ENCODE measurements around the gene SNUPN.
"Not testable (repeated sequence)": the region's sequence is repeated elsewhere in the genome, so short reads cannot be mapped to it uniquely, and the experiment has no call there.

Gene SNUPN

DNA sequence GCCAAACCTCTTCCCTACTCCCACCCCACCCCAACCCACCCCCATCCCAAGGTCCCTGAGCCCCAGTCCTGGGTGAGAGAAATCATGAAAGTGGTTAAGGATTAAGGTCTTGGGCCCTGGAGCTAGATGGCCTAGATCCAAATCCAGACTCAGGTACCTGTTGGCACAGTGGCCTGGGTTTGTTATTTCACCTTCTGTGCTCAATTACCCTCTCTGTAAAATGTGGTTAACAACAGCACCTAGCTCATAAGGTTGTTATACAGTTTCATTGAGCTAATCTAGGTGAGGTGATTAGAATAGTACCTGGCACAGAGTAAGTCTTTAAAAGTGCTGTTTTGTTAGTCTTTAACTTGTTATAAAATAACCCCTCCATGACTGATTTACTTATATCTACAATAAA is 6.4 kb upstream of the SNUPN start:
- DNase-seq: no peak

DNA sequence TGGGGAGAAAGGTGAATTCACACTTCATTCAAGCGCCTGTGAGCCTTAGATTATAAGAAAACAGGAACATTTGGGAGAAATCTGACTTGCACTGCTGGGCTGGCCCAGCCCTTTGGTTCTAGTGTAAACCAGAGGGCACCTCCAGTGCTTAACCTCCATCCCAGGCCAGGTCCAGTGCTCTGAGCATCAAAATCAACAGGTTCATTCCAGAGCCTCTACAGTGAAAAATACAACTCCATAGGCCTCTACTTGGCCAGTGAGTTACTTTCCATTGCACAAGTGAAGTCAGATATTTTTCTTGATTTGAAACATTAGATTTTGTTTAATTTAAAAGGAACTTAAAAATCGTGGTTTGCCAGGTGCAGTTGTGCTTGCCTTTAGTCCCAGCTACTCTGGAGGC is 3.0 kb downstream of the SNUPN start:
- DNase-seq: no peak

DNA sequence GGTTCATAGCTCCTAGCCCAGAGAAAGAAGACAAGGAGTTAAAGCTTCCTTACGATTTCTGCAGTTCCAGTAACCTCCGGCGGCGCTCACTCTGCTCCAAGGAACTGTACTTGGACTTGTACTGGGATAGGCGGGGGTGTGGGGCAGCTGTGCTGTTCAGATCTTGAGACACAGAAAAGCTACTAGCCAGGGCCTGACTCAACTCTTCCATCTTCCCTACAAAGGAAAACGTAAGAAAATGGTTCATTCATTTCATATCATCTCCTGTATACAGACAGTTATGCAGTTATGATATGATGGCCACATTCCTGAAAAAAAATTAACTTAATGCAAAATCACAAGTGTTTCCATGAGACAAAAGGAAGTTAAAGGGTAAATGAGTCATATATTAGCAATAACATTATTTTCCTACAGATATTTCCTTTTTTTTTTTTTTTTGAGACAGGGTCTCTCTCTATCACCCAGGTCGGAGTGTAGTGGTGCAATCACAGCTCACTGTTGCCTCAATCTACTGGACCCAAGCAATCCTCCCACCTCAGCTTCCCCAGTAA is 4.6 kb downstream of the SNUPN start:
- no peak for DNase-seq

DNA sequence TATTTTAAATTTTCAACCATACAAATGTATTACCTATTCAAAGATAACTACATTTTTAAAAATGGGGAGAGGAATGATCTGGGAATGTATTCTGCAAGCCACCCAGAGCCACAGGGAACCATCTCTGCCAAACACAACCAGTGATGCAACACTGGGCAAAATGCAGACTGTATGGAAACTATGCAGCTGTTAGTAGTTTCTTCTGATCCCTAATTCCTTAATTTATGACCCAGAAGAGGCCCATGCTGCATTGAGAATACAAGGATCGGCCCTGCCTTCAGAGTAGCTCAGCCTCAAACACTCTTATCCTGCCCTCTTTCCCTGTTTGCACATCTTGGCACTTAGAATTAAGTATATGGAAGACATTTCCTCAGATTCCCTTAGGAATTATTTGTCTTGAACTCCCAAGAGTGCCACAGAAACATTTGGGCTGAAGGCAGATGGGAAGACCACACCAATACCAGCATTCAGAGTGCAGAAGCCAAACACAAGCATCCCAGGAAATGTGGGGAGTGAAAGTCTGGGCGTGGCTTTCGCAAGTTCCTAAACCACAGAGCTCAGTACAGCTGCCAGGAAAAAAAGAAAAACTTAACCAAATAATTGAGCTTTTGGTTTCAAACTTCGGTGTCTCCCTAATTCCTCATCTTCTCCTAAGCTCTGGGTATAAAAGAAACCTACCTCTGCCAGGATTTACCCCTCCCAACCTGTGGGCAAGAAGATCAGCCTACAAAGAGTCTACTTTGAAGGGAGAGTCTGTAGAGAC is 5.3 kb downstream of the SNUPN start:
- no peak for DNase-seq

DNA sequence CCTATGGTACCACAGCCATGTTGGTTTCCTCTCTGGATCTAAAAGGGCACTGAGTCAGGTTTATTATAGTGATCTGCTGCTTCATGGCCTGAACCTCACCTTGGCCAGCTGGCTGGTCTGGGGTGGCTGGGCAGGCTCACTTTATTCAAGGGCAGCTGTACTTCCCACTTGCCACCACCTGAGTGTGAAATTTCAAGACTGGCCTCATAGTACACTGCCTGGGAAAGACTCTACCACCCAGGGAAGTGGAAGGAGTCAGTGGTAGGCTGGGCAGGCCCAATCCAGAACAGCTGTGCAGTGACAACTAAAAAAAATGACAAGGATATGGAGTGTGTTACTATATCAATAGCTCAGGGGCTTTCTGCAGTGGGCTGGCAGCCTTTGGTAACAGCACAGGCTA is 8.8 kb downstream of the SNUPN start:
- DNase-seq: no peak

DNA sequence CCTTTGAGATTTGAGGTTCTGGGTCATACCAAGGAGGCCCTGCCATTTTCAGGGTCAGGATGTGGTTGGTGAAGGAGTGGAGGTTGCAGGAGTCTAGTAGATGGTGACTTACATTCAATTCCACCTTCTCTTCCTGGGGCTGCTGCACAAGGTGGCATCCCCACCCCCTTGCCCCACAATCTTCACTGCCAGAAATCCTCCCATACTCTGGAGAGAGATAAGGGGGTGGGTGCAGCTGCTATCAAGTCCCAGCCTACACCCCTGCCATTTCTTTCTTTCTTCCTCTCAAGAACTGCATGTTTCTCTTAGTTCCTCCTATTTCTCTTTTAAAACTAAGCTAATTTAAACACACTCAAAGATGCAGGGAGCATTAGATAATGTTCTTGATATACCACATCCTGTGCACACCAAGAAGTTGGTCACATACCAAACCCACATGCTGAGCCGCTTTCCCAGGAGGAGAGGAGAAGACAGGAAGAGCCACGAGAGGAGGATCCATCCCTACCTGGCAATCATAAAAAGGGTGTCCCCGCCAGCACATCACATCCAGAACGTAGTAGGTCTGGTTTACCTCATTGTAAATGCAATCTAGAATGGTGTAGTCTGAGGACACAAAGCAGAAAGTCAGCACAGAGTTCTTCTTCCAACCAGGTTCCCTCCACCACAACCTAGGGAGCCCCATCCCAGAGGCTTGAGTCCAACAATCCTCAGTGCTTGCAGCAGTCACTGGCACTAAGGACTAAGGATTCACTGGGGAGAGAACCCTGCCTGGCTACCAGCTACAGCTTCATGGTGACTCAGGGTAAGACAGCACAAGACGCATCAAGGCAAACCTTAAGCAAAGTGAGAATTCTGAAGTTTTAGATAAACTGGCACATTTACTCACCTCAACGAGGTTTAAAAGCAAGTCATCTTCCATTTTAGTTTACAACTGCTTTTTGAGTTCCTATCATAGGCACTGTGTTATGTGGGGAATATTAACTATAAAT is 18.5 kb downstream of the SNUPN start:
- no peak for DNase-seq

DNA sequence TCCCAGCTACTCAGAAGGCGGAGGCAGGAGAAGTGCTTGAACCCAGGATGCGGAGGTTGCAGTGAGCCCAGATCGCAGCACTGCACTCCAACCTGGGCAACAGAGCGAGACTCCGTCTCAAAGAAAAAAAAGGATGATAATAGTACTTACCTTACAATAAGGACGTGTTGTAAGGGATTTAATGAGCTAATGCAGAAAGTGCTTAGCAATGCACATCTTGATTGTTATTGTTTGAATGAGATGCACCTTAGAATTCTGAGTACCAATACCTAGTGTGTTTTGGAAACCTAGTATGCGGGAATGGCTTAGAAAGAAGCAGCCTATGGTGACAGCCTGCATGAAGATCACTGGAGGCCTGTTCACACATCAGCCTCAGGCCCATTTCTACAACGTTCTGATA is 19.5 kb downstream of the SNUPN start:
- DNase-seq: no peak

DNA sequence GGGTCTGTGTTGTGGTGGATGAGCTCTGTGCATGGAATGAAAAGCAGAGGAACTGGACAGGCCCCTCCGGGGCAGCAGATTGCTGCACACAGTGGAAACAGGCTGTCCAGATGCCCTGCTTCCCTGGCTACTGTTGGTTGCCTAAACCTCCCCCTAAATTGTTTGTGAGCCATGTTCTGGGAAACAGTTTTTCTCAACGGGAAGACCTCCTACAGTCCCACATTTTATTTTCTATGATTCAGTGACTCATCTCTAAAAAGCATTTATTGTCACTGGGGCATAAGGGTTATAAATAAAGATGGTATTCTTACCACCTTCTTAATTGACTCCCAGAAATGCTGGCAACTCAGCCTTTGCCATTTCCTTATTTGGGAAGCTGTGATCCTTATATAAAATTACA is 26.1 kb downstream of the SNUPN start:
- DNase-seq: no peak

DNA sequence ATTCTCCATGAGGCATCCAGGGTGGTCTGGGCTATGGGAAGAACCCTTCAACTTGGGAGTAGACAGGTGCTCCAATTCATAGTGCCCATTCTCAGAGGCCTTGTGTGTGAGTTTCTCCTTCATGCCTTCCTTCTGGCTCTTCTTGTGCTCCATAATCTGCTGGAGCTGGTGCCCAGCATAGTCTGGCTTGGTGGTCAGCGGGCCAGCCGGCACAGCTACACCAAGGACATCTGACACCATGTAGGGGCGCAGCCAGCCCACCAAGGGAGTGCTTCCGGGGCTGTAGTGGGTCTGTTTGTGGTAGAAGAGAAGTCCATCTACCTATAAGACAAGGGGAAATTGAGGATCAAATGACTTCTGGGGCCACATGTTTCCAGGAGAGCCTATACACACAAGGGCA is 27.2 kb downstream of the SNUPN start:
- no peak for DNase-seq

DNA sequence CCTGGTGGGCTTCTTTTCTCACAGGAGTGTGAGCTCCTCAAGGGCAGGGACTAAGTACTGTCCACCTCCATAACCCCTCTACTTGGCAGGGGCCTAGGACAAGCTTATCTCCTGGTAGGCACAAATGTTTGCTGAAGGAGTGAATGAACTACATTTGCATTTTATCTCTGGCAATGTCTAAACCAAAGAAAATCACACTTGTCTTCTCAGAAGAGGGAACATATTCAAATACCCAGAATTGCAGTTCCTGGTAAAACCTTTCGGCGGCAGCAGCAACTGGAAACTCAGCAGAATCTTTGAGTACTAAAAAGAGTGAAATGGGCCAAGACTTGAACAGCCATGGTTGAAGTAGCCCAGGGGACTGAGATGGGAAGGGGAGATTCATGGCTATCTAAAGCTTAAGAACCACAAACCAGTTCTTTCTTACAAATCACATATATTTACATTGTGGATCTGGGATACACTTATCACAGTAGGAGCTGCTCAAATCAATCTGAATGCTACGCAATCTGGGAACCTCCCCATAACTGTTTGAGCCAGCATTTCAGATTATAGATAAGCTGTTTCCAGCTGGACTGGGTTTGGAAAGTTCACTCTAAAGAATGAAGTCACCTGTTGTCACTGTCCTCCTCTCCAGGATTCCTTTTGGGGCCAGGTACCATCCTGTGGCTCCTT is 27.7 kb downstream of the SNUPN start:
- DNase-seq: no peak

DNA sequence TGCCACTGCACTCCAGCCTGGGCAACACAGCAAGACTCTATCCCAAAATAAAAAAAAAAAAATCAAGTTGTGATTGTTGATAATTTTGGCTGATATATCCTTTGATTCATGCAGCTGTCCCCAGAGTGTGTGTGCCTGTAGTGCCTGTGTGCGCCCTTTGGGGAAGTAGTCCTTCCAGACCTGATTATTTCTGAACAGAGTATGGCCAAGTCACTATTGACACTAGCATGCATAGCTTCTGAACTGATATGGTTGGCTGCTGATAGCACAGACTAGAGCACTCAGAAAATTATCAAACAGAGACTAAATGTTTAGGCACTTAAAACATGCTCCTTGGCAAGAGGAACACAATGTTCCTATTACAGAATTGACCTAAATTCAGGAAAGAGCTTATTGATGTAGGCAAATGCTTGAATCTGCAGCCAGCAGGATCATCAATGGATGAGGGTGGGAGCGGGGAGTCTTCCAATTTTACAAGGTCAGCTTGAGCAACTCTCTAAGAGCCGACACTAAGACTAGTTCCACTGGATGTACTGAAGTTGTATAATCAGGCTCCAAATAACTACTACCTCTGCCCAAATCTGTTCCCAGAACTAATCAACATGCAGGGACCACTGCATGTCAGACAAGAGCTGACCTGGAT is 28.7 kb downstream of the SNUPN start:
- no peak for DNase-seq

DNA sequence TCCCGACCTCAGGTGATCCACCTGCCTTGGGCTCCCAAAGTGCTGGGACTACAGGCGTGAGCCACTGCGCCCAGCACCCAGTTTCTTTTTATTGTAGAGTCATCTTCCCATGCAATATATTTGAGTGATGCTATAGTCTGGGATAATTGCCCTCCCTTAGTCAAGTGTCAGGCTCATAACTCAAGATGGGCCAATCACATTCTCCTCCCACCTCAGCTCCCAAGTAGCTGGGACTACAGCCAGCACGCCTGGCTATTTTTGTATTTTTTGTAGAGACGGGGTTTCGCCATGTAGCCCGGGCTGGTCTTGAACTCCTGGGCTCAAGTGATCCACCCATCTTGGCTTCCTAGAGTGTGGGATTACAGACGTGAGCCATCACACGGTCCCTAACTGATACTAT is 31.2 kb downstream of the SNUPN start:
- DNase-seq: no peak

DNA sequence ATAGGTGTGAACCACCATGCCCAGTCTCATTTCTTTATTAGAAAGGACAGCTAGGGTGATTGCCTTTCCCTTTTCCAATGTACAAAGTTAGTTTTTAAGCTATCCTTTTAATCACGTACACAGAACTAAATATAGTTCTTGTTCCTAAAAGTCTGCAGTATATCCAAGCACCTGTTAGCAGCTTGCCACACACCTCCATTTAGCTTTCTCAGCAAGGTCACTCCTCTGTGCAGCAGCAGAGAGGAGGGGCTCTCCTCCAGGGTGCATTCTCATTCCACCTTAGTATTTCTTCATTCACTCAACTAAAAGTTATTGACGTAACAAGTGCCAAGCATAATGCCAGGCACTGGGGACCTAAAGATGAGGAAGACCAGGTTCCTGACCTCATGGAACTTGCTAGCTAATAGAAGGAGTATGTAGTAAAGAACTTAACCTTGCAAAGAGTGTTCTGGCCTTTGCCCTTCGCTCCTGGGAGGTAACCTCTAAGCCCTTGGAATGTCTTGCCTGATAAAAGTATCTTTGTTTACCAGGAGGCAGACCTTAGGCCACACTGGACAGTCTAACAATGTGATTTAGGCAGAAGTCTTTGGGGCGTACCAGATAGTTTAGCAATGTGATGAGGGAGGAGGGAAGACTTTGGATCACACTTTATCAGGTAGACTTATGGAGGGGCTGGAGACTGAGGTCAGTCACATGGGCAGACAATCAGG is 33.7 kb downstream of the SNUPN start:
- no peak for DNase-seq

DNA sequence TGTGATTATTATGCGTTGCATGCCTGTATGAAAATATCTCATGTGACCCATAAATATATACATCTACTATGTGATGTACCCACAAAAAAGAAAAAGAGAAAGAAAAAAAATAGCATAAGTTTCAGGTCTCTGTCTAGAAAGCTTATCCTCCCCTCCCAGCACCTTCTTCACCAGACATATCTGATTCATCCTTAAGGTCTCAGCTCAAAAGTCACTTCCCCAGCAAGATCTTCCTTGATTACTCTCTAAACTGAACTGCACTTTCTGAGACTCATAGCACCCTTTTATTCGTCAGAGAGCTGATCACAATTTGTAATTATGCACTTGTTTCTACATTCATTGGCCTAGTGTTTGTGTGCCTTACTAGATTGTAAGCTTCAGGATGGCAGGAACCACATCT is 35.3 kb downstream of the SNUPN start:
- DNase-seq: no peak

DNA sequence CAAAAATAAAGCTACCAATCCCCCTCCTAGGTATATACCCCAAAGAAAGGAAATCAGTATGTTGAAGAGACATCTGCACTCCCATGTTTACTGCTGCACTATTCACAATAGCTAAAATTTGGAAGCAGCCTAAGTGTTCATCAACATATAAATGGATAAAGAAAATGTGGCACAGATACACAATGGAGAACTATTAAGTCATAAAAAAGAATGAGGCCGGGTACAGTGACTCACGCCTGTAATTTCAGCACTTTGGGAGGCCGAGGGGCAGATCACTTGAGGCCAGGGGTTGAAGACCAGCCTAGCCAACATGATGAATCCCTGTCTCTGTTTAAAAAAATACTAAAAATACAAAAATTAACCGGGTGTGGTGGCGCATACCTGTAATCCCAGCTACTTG is 36.5 kb downstream of the SNUPN start:
- DNase-seq: no peak

DNA sequence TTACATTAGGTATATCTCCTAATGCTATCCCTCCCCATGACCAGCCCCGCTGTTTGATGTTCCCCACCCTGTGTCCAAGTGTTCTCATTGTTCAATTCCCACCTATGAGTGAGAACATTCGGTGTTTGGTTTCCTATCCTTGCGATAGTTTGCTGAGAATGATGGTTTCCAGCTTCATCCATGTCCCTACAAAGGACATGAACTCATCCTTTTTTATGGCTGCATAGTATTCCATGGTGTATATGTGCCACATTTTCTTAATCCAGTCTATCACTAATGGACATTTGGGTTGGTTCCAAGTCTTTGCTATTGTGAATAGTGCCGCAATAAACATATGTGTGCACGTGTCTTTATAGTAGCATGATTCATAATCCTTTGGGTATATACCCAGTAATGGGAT is 39.1 kb downstream of the SNUPN start:
- not testable (repeated sequence) for DNase-seq

DNA sequence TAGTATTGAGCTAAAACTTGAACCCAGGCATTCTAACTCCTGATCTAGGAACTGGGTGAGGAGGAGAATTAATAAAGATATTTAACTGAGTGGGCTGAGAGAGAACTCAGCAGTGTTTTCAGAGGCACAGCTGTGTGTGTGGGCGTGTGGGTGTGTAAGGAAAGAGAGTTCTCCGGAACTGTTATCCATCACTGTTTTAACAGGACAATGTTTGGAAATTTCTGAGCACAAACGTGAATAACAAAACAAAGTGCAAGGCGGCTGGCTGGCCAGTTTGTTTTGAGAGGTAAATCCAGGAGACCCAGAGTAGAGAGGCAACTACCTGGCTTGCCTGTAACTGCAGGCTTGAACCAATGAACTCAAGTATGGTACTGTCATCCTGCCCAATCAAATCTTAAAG is 41.4 kb downstream of the SNUPN start:
- DNase-seq: no peak

DNA sequence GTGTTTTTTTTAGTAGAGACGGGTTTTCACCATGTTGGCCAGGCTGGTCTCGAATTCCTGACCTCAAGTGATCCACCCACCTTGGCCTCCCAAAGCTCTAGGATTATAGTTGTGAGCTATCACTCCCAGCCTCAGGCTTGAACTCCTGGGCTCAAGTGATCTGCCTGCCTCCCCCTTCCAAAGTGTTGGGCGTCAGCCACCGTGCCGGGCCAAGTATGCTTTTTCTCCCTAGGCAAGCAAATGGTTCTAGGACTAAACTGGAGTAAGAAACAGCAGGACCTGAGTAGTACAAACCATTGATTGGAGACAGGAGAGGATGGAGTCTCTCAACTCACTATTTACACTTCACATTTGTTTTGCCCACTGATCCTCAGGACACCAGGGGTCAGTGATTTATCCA is 41.8 kb downstream of the SNUPN start:
- no peak for DNase-seq

DNA sequence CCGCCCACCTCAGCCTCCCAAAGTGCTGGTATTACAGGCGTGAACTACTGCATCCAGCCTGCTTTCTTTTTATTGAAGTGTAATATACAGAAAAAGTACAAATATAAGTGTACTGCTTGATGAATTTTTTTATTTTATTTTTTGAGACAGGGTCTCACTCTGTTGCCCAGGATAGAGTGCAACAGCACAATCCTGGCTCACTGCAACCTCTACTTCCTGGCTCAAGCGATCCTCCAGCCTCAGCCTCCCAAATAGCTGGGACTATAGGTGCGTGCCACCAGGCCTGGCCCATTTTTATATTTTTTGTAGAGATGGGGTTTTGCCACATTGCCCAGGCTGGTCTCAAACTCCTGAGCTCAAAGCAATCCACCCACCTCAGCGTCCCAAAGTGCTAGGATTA is 42.6 kb downstream of the SNUPN start:
- not testable (repeated sequence) for DNase-seq

DNA sequence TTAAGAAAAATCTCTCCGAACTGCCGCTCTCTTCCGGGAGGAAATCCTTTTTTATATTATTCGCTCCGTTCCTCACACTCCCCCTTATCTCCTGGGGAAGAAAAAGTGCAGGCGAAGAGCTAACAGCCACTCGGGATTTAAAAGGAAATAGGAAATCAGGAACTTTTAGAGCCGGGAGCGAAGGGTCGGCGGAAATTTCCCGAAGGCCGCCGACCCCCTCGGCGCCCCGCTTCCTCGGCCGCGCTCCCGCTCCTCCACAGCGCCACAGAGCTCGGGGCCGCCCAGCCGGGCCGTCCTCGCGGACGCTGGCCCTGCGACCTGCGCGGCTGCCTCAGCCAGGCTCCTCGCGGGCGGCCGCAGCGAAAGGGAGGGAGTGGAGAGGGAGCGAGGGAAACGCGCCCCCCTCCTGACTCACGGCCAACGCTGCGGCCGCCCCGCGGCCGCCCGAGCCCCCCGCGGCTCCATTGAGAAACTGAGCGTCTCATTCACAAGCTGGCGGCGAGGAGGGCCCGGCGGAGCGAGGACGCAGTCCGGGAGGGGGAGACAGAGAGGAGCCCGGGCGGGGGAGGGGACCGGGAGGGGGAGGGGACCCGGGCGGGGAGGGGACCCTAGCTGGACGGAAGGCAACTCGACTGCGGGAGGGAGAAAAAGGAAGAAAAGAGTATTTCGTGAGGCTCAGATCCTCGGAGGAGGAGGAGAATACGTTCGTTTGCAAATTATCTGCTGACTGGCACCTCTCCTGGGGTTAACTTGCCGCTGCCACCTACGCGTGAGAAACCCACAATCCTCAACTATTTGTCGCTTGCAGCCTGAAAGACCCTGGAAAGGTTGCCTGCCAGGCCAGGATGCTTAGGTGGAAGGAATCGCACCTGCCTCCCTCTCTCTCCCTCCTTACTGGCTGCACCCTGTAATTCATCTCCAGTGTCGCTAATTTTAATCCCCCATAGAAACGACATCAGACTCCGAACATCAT is 46.3 kb downstream of the SNUPN start, which contains the start of gene PTPN9:
Gene PTPN9, minus strand, starts transcription at position 368 of the 973 bp plus-strand sequence. CDS start 539 bp downstream, outside the sequence.
- DNase-seq: peak; percentile 72
